HCT116 (cell line): ENCODE results near the gene PLEKHO2. TPM values are rescaled to one million over a fixed set of nuclear protein-coding genes. Genes with fewer than 3 reads are reported as not detected.
"Not testable (repeated sequence)": the region's sequence is repeated elsewhere in the genome, so short reads cannot be mapped to it uniquely, and the experiment has no call there.

Experiments used
- ATAC-seq: fragments of 200-7000 bp; cut with Tn5 transposase; 2 replicates; pipeline ENCODE4 v1.9.1; 2020; ENCODE audit warnings: mild to moderate bottlenecking, moderate library complexity
- BruUV-seq: library from RNA; stranded (reverse); fragments of 400-500 nt; replicated peaks from 2 replicates; lab custom pipeline; 2021; lab: Mats Ljungman, UMichigan
- CTCF ChIA-PET: fragments of 300-600 bp; sonication (Branson Sonifier 250); formaldehyde crosslinking; loops from one replicate; lab custom pipeline; 2021; ENCODE audit warnings: antibody characterized with exemption; lab: Charles Lee
- POLR2A ChIA-PET: fragments of 300-600, 350-600 bp; sonication (Branson Sonifier 250); formaldehyde crosslinking; loops from one replicate; lab custom pipeline; 2021; ENCODE audit warnings: antibody characterized with exemption; lab: Charles Lee
- RAD21 ChIA-PET, 2 experiments: fragments of 300-600 bp; sonication (Branson Sonifier 250); formaldehyde crosslinking; loops; one replicate each; lab custom pipeline; 2023; ENCODE audit warnings: low total read pairs in 2 of 2; ENCODE audit not compliant: uncharacterized antibody in 2 of 2, unreplicated experiment in 2 of 2, low non-redundant PET in 1 of 2; lab: Charles Lee
- DNase-seq: peaks from one replicate; pipeline ENCODE4 v3.0.0-alpha.2; 2010; ENCODE audit warnings: low read depth, low spot score
- H2AFZ ChIP-seq: fragments of 200-600 bp; shearing (Covaris generic), sonication (generic); 2 replicates; pipeline ENCODE4 v1.6.1; 2017; ENCODE audit warnings: low read depth, mixed run types, mixed read lengths, antibody characterized with exemption, low read length; ENCODE audit not compliant: poor library complexity, severe bottlenecking
- H3K27ac ChIP-seq: 2 replicates; pipeline ENCODE4 v1.5.1; 2012; ENCODE audit warnings: low read depth, low read length
- H3K27me3 ChIP-seq: fragments of 200-600 bp; sonication (generic); 2 replicates; pipeline ENCODE4 v1.6.1; 2016; ENCODE audit warnings: mixed run types, low read length, mixed read lengths; ENCODE audit not compliant: insufficient read depth
- H3K36me3 ChIP-seq, 2 experiments: fragments of 200-500 bp in 1 of 2; fragments of 200-600 bp in 1 of 2; sonication (Bioruptor generic) in 1 of 2; sonication (generic) in 1 of 2; 2 replicates each; pipeline versions ENCODE4 v1.5.1 to v1.6.1; 2014 to 2016; ENCODE audit warnings: low read length in 2 of 2, inconsistent platforms in 1 of 2, mixed read lengths in 1 of 2, mixed run types in 1 of 2; ENCODE audit not compliant: insufficient read depth in 2 of 2, control insufficient read depth in 1 of 2
- H3K4me1 ChIP-seq, 2 experiments: fragments of 200-600 bp in 1 of 2; sonication (generic) in 1 of 2; 2 replicates each; pipeline versions ENCODE4 v1.5.1 to v1.6.1; 2012 to 2017; ENCODE audit warnings: low read length in 2 of 2, inconsistent platforms in 1 of 2, mild to moderate bottlenecking in 1 of 2, mixed read lengths in 1 of 2, mixed run types in 1 of 2, moderate library complexity in 1 of 2; ENCODE audit not compliant: insufficient read depth in 2 of 2, control insufficient read depth in 1 of 2
- H3K4me2 ChIP-seq: fragments of 200-600 bp; sonication (generic); 2 replicates; pipeline ENCODE4 v1.6.1; 2017; ENCODE audit warnings: mixed run types, low read length, mixed read lengths
- H3K4me3 ChIP-seq, 2 experiments: fragments of 200-600 bp in 1 of 2; sonication (generic) in 1 of 2; replicated peaks in 1 of 2; 2 replicates each; pipeline ENCODE4 v1.5.1; 2011 to 2016; ENCODE audit warnings: low read length in 2 of 2, control low read depth in 1 of 2, low read depth in 1 of 2, mild to moderate bottlenecking in 1 of 2, mixed read lengths in 1 of 2, mixed run types in 1 of 2
- H3K79me2 ChIP-seq: fragments of 200-600 bp; sonication (generic); 2 replicates; pipeline ENCODE4 v1.6.1; 2017; ENCODE audit warnings: mild to moderate bottlenecking, mixed run types, low read length, moderate library complexity, mixed read lengths; ENCODE audit not compliant: insufficient read depth
- H3K9ac ChIP-seq: fragments of 200-600 bp; sonication (generic); 2 replicates; pipeline ENCODE4 v1.6.1; 2016; ENCODE audit warnings: low read length, mixed read lengths
- H3K9me2 ChIP-seq: fragments of 200-600 bp; sonication (generic), shearing (Covaris generic); 2 replicates; pipeline ENCODE4 v1.6.1; 2017; ENCODE audit warnings: mixed run types, mild to moderate bottlenecking, moderate library complexity; ENCODE audit not compliant: insufficient read depth
- H3K9me3 ChIP-seq, 2 experiments: fragments of 200-500 bp in 1 of 2; fragments of 200-600 bp in 1 of 2; sonication (Bioruptor generic) in 1 of 2; sonication (generic) in 1 of 2; 2 replicates each; pipeline ENCODE4 v1.6.1; 2014 to 2017; ENCODE audit warnings: low read length in 2 of 2, mixed read lengths in 2 of 2, inconsistent platforms in 1 of 2, low read depth in 1 of 2, mild to moderate bottlenecking in 1 of 2, mixed run types in 1 of 2, moderate library complexity in 1 of 2; ENCODE audit not compliant: control insufficient read depth in 1 of 2, insufficient read depth in 1 of 2
- H4K20me1 ChIP-seq: fragments of 200-600 bp; sonication (generic), shearing (Covaris generic); 2 replicates; pipeline ENCODE4 v1.6.1; 2017; ENCODE audit warnings: mixed run types, mild to moderate bottlenecking, moderate library complexity; ENCODE audit not compliant: insufficient read depth
- EGR1 ChIP-seq: IDR thresholded peaks from 2 replicates; pipeline ENCODE4 v1.6.1; 2012; ENCODE audit warnings: low read depth
- ELF1 ChIP-seq: IDR thresholded peaks from 2 replicates; pipeline ENCODE4 v1.6.1; 2012; ENCODE audit warnings: low read depth, borderline replicate concordance
- EZH2 ChIP-seq: fragments of 200-600 bp; sonication (generic); IDR thresholded peaks from 2 replicates; pipeline ENCODE4 v1.6.1; 2017; ENCODE audit warnings: antibody characterized with exemption, mixed run types
- POLR2A ChIP-seq: IDR thresholded peaks from 2 replicates; pipeline ENCODE4 v1.7.0; 2011; ENCODE audit warnings: borderline replicate concordance; ENCODE audit not compliant: insufficient read depth, insufficient read length; ENCODE audit errors: extremely low read depth
- POLR2AphosphoS5 ChIP-seq: IDR thresholded peaks from 2 replicates; pipeline ENCODE4 v1.6.1; 2011; ENCODE audit warnings: mild to moderate bottlenecking, low read depth, low read length, moderate library complexity
- RAD21 ChIP-seq: IDR thresholded peaks from 2 replicates; pipeline ENCODE4 v1.6.1; 2012; ENCODE audit warnings: low read depth, mild to moderate bottlenecking
- SP1 ChIP-seq: IDR thresholded peaks from 2 replicates; pipeline ENCODE4 v1.6.1; 2012; ENCODE audit warnings: low read depth
- TCF7L2 ChIP-seq: IDR thresholded peaks from 2 replicates; pipeline ENCODE4 v1.7.0; 2011; ENCODE audit warnings: borderline replicate concordance, inconsistent platforms; ENCODE audit not compliant: insufficient read depth, insufficient read length; ENCODE audit errors: extremely low read depth
- intact Hi-C: fragments of 100-400 bp; cut with micrococcal nuclease; formaldehyde crosslinking; loops from 2 replicates; pipeline ENCODE4 v1.10.0; 2022
- total RNA-seq: library from RNA; stranded (reverse); gene quantifications from one replicate; pipeline ENCODE4 v1.2.1, GENCODE V29; 2021; ENCODE audit not compliant: unreplicated experiment
- TF ChIP-seq, protein P1 (sequence below), 3 experiments: fragments of 200-600 bp in 1 of 3; sonication (generic) in 1 of 3; IDR thresholded peaks in 2 of 3; conservative IDR thresholded peaks in 1 of 3; 2 replicates each; pipeline ENCODE4 v1.5.1; 2012 to 2017; ENCODE audit warnings: low read depth in 2 of 3, low read length in 2 of 3, antibody characterized with exemption in 1 of 3, borderline replicate concordance in 1 of 3, control low read depth in 1 of 3, mild to moderate bottlenecking in 1 of 3, mixed read lengths in 1 of 3, mixed run types in 1 of 3, moderate library complexity in 1 of 3; ENCODE audit not compliant: insufficient read depth in 1 of 3
- TF ChIP-seq, protein P2 (sequence below): IDR thresholded peaks from 2 replicates; pipeline ENCODE4 v1.6.1; 2012; ENCODE audit warnings: low read depth

Gene PLEKHO2
- total RNA-seq, 1 experiment from 2014 or later = 8.0 TPM

DNA sequence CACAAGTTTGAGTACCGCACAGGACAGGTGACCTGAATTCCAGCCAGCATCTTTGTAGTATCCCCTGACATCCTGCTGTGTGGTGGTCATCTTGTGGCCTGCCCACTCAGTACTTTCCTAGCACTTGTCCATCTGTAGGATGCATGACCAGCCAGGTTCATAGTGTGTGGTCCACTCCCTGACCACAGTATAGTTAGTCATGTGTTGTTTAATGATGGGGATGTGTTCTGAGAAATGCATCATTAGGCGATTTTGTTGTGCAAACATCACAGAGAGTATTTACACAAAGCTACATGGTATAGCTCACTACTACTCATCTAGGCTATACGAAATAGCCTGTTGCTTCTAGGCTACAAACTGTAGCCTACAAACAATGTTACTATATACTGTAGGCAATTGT lies 49.4 kb upstream of the PLEKHO2 start:
- Histone ChIP-seq H3K27me3 (no peaks in the 10 kb centered on the region), H3K4me2 (no peak overlapping the region), H3K9ac (no peak overlapping the region), H4K20me1 (no peaks in the 10 kb centered on the region), H3K4me3 (no peak overlapping the region), H3K4me1 (no peaks in the 10 kb centered on the region), H3K36me3 (no peaks in the 10 kb centered on the region), H3K79me2 (no peaks in the 10 kb centered on the region), H3K9me2 (no peaks in the 10 kb centered on the region), H3K9me3 (no peaks in the 10 kb centered on the region), H3K27ac (no peak overlapping the region), H2AFZ (no peak overlapping the region)
- ChIA-PET CTCF (no interaction called here), RAD21 (no interaction called here), POLR2A (no interaction called here)
- ATAC-seq = no peak
- BruUV-seq = no TSS peak
- DNase-seq = no peak
- intact Hi-C loops = no loop called here
- TF ChIP-seq TCF7L2 = no peak
- no peak for TF ChIP-seq RAD21
- no peak for TF ChIP-seq POLR2A
- TF ChIP-seq, protein P1, sequence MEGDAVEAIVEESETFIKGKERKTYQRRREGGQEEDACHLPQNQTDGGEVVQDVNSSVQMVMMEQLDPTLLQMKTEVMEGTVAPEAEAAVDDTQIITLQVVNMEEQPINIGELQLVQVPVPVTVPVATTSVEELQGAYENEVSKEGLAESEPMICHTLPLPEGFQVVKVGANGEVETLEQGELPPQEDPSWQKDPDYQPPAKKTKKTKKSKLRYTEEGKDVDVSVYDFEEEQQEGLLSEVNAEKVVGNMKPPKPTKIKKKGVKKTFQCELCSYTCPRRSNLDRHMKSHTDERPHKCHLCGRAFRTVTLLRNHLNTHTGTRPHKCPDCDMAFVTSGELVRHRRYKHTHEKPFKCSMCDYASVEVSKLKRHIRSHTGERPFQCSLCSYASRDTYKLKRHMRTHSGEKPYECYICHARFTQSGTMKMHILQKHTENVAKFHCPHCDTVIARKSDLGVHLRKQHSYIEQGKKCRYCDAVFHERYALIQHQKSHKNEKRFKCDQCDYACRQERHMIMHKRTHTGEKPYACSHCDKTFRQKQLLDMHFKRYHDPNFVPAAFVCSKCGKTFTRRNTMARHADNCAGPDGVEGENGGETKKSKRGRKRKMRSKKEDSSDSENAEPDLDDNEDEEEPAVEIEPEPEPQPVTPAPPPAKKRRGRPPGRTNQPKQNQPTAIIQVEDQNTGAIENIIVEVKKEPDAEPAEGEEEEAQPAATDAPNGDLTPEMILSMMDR (IDR thresholded peaks at IDR 0.05 in 2 of 3, conservative IDR thresholded peaks at IDR 0.05 in 1 of 3; ENCODE audit: borderline replicate concordance in 1 of 3, insufficient read depth in 1 of 3, low read depth in 2 of 3, low read length in 2 of 3) = no peak
- no peak for TF ChIP-seq SP1
- TF ChIP-seq ELF1 = no peak
- TF ChIP-seq EGR1 = no peak
- TF ChIP-seq EZH2 = no peak
- TF ChIP-seq, protein P2, sequence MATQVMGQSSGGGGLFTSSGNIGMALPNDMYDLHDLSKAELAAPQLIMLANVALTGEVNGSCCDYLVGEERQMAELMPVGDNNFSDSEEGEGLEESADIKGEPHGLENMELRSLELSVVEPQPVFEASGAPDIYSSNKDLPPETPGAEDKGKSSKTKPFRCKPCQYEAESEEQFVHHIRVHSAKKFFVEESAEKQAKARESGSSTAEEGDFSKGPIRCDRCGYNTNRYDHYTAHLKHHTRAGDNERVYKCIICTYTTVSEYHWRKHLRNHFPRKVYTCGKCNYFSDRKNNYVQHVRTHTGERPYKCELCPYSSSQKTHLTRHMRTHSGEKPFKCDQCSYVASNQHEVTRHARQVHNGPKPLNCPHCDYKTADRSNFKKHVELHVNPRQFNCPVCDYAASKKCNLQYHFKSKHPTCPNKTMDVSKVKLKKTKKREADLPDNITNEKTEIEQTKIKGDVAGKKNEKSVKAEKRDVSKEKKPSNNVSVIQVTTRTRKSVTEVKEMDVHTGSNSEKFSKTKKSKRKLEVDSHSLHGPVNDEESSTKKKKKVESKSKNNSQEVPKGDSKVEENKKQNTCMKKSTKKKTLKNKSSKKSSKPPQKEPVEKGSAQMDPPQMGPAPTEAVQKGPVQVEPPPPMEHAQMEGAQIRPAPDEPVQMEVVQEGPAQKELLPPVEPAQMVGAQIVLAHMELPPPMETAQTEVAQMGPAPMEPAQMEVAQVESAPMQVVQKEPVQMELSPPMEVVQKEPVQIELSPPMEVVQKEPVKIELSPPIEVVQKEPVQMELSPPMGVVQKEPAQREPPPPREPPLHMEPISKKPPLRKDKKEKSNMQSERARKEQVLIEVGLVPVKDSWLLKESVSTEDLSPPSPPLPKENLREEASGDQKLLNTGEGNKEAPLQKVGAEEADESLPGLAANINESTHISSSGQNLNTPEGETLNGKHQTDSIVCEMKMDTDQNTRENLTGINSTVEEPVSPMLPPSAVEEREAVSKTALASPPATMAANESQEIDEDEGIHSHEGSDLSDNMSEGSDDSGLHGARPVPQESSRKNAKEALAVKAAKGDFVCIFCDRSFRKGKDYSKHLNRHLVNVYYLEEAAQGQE = no peak
- TF ChIP-seq POLR2AphosphoS5 = no peak

DNA sequence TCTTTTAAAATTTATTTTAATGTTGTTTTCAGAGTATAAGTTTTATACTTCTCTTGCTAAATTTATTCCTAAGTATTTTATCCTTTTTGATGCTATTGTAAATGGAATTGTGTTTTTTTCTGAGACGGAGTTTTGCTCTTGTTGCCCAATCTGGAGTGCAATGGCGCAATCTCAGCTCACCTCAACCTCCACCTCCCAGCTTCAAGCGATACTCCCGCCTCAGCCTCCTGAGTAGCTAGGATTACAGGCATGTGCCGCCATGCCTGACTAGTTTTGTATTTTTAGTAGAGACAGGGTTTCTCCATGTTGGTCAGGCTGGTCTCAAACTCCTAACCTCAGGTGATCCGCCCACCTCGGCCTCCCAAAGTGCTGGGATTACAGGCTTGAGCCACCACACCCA lies 46.4 kb upstream of the PLEKHO2 start:
- CTCF ChIA-PET, H3K9ac ChIP-seq, H3K27me3 ChIP-seq, BruUV-seq, H4K20me1 ChIP-seq, H3K4me2 ChIP-seq, H3K9me3 ChIP-seq, H3K4me1 ChIP-seq, H3K4me3 ChIP-seq, RAD21 ChIA-PET, H2AFZ ChIP-seq, H3K9me2 ChIP-seq, ATAC-seq, H3K36me3 ChIP-seq, intact Hi-C loops, H3K27ac ChIP-seq, POLR2A ChIA-PET, DNase-seq, H3K79me2 ChIP-seq: not testable (repeated sequence)
